GM12891 (cell line): ENCODE data around the gene PTX4. TPM values are rescaled to one million over a fixed set of nuclear protein-coding genes. Genes with fewer than 3 reads are reported as not detected.

Source experiments
- DNase-seq: peaks from one replicate; pipeline ENCODE4 v3.0.0; 2011; ENCODE audit warnings: low spot score; ENCODE audit not compliant: insufficient read length
- FAIRE-seq: peaks from 2 replicates; lab custom pipeline; 2011; peaks lifted over from hg19 to GRCh38; lab: Jason Lieb, UNC
- PAX5 ChIP-seq: IDR thresholded peaks from 2 replicates; pipeline ENCODE4 v1.6.1; 2011; ENCODE audit warnings: low read length, moderate library complexity, mild to moderate bottlenecking; ENCODE audit not compliant: insufficient read depth, severe bottlenecking
- POLR2A ChIP-seq: IDR thresholded peaks from 2 replicates; pipeline ENCODE4 v1.6.1; 2011; ENCODE audit warnings: low read depth, low read length, control low read depth
- POLR2AphosphoS5 ChIP-seq: IDR thresholded peaks from 2 replicates; pipeline ENCODE4 v1.6.1; 2011; ENCODE audit warnings: low read depth, low read length, control low read depth
- POU2F2 ChIP-seq: IDR thresholded peaks from 2 replicates; pipeline ENCODE4 v1.6.1; 2011; ENCODE audit warnings: low read depth, mild to moderate bottlenecking, control low read depth, low read length, moderate library complexity
- SPI1 ChIP-seq: IDR thresholded peaks from 2 replicates; pipeline ENCODE4 v1.6.1; 2011; ENCODE audit warnings: low read depth, low read length, control low read depth
- TAF1 ChIP-seq: IDR thresholded peaks from 2 replicates; pipeline ENCODE4 v1.6.1; 2011; ENCODE audit warnings: low read depth, low read length, control low read depth
- polyA plus RNA-seq: library from polyadenylated mRNA; unstranded; fragments of >200 nt; gene quantifications from one replicate; pipeline ENCODE4 v1.2.1, GENCODE V29; 2012; ENCODE audit warnings: low read depth, missing spikeins, inconsistent platforms; ENCODE audit not compliant: missing spikeins

Gene PTX4, protein sequence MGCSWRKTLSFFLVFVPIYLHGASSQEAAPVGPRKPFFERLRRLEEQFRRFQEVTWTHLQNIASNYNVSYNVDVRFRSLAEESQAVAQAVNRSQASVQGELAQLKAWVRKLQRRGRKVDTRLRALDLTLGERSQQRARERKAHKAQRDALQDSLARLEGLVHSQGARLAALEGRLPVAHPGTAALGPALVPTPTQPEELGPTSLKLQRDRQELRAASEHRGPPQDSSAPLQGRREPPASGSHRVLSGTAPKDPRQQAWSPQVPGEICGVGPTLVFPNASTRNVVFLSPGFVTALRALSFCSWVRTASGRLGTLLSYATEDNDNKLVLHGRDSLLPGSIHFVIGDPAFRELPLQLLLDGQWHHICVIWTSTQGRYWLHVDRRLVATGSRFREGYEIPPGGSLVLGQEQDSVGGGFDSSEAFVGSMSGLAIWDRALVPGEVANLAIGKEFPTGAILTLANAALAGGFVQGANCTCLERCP
- not detected for polyA plus RNA-seq

DNA sequence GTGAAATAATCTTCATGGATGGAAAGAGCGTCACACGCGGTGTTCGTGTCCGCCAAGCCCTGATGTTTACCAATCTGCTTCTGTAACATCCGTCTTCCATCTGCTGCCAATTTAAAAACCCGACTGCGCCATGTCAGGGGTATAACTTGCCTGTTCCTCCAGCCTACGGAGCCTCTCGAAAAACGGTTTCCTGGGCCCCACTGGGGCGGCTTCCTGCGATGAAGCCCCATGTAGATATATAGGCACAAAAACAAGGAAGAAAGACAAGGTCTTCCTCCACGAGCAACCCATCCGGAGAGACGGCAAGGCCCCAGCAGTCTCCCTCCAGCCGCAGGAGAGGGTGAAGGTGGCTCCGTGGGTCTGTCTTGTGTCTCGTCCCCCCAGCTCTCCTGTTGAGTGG lies at the start of gene PTX4:
Gene PTX4, minus strand, starts transcription at position 326 of the 400 bp plus-strand sequence. Its CDS starts 35 bp downstream, at position 291.
- TF ChIP-seq TAF1 (no peak), POU2F2 (no peak), PAX5 (no peak), POLR2AphosphoS5 (no peak), POLR2A (no peak), SPI1 (no peak)
- DNase-seq (no peak), FAIRE-seq (no peak)

DNA sequence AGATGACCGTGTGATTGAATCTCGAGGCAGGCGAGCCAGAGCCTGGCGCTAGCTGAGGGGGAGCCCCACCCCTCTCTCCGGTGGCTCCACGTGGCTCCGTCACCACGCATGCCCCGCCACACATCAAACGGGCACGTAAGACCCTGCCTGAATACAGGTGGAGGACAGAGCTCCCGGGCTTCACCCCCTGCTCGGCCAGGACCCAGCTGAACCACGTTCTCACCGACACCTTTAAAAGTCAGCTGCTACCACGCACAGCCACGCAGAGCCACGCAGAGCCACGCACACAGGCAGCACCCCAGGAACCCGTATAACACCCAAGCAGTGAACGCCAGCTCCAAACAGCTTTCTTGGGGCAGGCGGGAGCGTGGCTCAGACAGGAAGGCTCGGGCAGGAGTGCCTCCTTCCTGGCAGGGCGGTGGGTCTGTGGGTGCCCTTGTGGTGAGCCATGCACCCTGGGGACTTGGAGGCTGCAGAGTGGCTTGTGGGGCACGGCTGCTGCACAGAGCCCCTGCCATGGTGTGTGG lies 49.1 kb upstream of the PTX4 start:
- FAIRE-seq, result no peak
- no peak for TF ChIP-seq TAF1
- TF ChIP-seq PAX5, result no peak
- no peak for TF ChIP-seq POLR2A
- no peak for TF ChIP-seq POLR2AphosphoS5
- TF ChIP-seq POU2F2, result no peak
- TF ChIP-seq SPI1, result no peak

DNA sequence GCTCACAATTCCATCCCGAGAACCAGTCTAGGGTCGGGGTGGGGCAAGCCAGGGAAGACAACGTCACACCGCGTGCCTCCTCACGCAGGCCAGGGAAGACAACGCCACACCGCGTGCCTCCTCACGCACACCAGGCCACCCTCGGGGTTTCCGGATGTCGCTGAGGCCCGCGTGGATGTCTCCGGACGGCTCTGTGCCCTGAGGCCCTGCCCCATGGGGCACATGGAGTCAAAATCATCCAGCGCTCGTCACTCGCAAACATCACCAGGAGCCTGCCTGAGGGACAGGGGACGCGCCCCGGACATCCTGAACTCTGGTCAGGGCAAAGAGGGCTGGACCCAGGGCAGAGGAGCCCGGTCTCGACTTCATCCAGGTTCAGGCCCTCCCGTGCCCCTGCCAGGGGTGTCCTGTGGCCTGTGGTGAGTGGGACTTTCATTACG lies 48.4 kb upstream of the PTX4 start:
- TF ChIP-seq POLR2AphosphoS5, result no peak
- no peak for TF ChIP-seq TAF1
- no peak for TF ChIP-seq SPI1
- no peak for TF ChIP-seq PAX5
- TF ChIP-seq POLR2A, result no peak
- TF ChIP-seq POU2F2, result no peak
- DNase-seq, result no peak
- no peak for FAIRE-seq

More for the DNA sequence above, 49.1 kb upstream of the PTX4 start:
- DNase-seq, result no peak

DNA sequence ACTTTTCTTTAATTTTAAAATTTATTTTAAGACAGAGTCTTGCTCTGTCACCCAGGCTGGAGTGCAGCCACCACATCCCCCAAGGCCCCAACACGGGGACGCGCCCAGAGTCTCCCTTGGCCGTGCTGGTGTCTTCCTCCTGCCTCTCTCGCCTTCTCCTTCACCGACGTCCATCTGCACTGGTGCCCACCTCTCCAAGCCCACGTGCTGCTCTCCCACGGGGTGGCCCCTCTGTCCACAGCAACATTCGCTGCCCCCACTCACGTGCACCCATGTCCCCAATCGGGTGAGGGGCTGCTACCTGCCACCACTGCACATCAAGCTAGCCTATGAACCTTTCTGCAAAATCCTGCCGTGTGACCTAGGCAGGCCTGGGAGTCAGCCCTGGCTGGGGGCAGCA lies 47.9 kb upstream of the PTX4 start:
- FAIRE-seq, result no peak
- no peak for TF ChIP-seq POLR2AphosphoS5
- TF ChIP-seq SPI1, result no peak
- no peak for TF ChIP-seq TAF1
- no peak for TF ChIP-seq PAX5
- TF ChIP-seq POLR2A, result no peak
- no peak for TF ChIP-seq POU2F2

DNA sequence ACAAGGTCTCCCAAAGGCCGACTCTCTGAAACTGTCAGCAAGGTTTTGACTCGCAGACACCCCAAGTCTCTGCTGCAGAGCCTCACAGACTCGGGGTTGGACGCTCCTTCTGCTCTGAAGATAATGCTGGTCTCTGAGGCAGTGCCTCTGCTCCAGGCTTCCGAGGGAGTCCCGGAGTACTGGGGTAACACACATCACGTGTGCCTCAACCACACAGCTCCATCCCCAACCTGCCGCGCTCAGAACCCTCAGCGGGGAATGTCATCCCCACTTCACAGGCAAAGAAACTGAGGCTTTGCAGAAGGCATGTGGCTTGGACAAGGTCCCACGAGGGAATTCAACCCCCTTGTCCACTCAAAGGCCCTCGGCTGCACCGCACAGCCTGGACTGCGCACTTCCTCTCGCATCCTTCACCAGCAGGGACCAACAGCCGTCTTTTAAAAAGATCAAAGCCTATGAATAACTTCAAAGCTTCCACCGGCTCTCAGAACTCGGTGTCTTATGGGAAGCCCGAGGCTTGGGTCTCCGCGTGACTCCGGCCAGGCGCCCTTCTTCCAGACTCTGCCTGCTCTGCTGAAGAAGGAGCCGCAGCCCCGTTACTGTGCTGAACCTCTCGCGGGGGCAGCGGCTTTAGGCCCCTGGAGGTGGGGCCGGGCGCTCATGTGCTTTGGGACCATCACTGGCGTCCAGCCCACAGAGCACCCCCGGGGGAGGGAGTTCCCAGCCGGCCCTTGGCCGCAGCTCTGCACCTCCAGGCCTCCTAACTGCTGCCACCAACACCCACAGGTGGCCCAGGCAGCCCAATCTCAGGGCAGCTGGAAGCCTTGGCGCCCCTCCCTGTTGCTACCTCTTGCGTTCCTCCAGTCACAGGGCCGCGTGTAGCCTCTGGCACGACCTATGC lies 46.9 kb upstream of the PTX4 start:
- TF ChIP-seq POU2F2 (no peak), POLR2A (no peak), SPI1 (no peak), TAF1 (no peak), PAX5 (no peak), POLR2AphosphoS5 (no peak)
- DNase-seq (no peak), FAIRE-seq (no peak)

More for the DNA sequence above, 47.9 kb upstream of the PTX4 start:
- no peak for DNase-seq

DNA sequence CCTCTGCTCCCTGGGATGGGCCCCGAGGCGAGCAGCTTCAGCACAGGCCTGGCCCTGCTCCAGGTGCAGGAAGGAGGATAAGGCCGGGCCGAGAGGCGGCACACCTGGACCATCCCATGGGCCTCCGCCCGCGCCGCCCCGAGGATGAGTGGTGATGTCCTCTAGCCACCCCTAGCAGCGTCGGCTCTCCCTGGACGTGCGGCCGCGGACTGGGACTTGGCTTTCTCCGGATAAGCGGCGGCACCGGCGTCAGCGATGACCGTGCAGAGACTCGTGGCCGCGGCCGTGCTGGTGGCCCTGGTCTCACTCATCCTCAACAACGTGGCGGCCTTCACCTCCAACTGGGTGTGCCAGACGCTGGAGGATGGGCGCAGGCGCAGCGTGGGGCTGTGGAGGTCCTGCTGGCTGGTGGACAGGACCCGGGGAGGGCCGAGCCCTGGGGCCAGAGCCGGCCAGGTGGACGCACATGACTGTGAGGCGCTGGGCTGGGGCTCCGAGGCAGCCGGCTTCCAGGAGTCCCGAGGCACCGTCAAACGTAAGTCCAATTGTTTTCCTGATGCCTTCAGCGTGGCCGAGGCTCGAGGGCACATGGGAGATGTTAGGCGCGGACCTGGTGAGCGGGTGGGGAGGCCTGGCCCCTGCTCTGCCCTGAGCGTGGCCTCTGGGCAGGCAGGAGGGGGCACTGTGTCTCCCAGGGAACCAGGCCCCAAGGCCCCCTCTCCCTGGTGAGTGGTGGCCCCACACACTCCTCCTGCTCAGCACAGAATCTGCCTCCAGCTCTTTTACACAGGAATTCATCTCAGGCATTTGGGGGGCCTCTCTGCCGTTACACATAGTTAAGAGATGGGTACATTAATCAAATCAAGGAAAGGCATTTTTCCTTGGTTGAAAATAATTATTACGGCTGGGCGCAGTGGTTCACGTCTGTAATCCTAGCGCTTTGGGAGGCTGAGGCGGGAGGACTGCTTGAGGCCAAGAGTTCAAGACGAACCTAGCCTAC lies 45.6 kb upstream of the PTX4 start:
- TF ChIP-seq POLR2A, result no peak
- no peak for TF ChIP-seq PAX5
- no peak for TF ChIP-seq POLR2AphosphoS5
- no peak for TF ChIP-seq SPI1
- TF ChIP-seq POU2F2, result no peak
- no peak for TF ChIP-seq TAF1
- peak; percentile 41 for FAIRE-seq

DNA sequence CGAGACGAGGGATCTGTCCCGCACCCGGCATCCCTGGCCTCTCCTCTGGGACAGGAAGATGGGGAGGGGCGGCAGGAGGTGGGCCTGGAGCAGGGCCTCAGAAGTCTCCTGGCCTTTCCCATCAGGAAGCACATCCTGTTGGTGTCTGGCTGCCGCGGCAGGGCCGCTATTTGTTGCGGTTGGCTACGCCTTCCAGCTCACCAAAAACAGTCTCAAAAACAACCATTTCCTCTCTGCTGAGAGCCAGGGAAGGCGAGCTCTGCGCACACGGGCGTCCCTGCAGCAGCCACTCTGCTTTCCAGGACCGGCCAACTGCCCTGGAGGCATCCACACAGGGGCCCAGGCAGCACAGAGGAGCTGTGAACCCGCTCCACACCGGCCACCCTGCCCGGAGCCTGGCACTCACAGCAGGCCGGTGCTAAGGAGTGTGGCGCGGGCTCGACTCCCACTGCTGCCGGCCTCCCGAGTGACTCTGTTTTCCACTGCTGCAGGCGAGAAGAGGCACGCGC lies 44.8 kb upstream of the PTX4 start, which contains the start of gene TMEM204:
Gene TMEM204, plus strand, starts transcription at position 224 of the 509 bp plus-strand sequence. CDS start 610 bp downstream, outside the sequence.
- peak; percentile 69 for DNase-seq
- no peak for TF ChIP-seq POLR2A
- no peak for TF ChIP-seq POLR2AphosphoS5
- no peak for TF ChIP-seq TAF1
- TF ChIP-seq POU2F2, result no peak
- no peak for TF ChIP-seq PAX5
- TF ChIP-seq SPI1, result 0 out of 2 replicates have a peak, but pooled peaks have one; percentile 21
- peak; percentile 86 for FAIRE-seq

More for the DNA sequence above, 45.6 kb upstream of the PTX4 start:
- DNase-seq, result no peak
